NCI-H510A (cell line): ENCODE measurements around the gene LDHA.
"Not testable (repeated sequence)": the region's sequence is repeated elsewhere in the genome, so short reads cannot be mapped to it uniquely, and the experiment has no call there.

Experiments used
- DNase-seq: peaks from one replicate; lab custom pipeline; 2025; lab: John Stamatoyannopoulos, UW

Gene LDHA

GRCh38 chr11:18394928-18395734 lies 768 bp downstream of the LDHA start:
- DNase-seq = no peak

DNA sequence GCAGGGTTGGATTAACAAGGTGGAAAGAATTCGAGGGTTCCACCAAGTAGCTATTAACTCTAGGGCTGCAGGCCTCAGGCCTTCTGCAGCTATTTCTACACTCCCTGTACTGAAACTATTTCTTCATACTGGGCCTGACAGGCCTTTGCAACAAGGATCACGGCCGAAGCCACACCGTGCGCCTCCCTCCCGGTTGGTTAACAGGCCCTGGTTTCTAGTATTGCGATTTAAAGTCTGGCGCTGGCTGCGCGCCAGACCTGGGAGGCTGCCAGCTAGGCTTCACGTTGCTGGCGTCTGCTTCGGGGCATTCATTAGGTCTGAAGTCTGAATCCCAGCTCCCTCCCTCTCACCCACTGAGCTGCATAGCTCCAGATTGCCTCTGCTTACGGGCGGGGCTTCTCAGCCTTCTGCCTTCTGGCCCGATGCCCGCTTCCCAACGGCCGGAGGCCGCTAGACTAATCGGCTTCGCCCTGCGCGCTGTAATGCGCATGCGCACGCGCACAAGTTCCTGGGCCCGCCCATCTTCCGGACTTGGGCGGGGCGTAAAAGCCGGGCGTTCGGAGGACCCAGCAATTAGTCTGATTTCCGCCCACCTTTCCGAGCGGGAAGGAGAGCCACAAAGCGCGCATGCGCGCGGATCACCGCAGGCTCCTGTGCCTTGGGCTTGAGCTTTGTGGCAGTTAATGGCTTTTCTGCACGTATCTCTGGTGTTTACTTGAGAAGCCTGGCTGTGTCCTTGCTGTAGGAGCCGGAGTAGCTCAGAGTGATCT lies 1.6 kb downstream of the LDHA start:
- peak; percentile 92 for DNase-seq

- DNase-seq = no peak
Observed at GRCh38 chr11:18397921-18398320, 3.6 kb downstream of the LDHA start.

GRCh38 chr11:18401077-18401476 lies 6.7 kb downstream of the LDHA start:
- not testable (repeated sequence) for DNase-seq

GRCh38 chr11:18404062-18404461 lies 9.7 kb downstream of the LDHA start:
- DNase-seq = no peak

- DNase-seq = not testable (repeated sequence)
Observed at GRCh38 chr11:18407400-18407799, 13.0 kb downstream of the LDHA start.

DNA sequence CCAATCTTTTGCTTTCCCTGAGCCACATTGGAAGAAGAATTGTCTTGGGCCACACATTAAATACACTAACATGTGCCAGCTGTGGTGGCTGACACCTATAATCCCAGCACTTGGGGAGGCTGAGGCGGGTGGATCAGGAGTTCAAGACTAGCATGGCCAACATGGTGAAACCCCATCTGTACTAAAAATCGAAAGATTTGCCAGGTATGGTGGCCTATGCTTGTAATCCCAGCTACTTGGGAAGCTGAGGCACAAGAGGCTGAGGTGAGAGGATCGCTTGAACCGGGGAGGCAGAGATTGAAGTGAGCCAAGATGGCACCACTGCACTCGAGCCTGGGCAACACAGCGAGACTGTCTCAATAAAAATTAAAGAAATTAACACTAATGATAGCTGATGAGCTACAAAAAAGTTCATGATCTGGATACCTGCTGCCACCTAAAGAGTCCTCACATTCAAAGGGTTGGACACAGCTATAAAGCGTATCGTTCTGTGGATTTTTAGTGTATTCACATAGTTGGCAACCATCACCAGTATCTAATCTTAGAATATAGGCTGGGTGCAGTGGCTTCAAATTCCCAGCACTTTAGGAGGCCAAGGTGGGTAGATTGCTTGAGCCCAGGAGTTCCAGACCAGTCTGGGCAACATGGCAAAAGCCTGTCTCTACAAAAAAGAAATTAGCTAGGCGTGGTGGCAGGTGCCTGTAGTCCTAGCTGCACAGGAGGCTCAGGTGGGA lies 14.4 kb downstream of the LDHA start:
- no peak for DNase-seq

GRCh38 chr11:18416459-18416858 lies 22.1 kb downstream of the LDHA start:
- no peak for DNase-seq

DNA sequence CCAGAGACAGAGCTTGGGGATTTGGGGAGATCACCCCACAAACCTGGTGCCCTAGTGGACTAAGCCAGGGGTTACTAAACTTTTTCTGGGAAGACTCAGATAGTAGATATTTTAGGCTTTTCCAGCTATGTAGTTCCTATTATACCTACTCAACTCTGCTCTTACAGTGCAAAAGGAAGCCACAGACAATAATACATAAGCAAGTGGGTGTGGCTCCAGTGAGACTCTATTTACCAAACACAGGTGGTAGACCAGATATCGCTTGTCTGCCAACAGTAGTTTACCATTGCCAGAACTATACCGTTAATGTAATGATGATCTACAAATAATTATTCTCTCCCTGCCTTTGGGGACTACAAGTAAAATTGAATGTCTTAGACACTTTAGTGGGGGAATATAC lies 24.7 kb downstream of the LDHA start:
- no peak for DNase-seq

GRCh38 chr11:18420067-18420466 lies 25.7 kb downstream of the LDHA start:
- no peak for DNase-seq

GRCh38 chr11:18427240-18427639 lies 32.9 kb downstream of the LDHA start:
- no peak for DNase-seq

- no peak for DNase-seq
Observed at GRCh38 chr11:18429332-18429731, 35.0 kb downstream of the LDHA start.

DNA sequence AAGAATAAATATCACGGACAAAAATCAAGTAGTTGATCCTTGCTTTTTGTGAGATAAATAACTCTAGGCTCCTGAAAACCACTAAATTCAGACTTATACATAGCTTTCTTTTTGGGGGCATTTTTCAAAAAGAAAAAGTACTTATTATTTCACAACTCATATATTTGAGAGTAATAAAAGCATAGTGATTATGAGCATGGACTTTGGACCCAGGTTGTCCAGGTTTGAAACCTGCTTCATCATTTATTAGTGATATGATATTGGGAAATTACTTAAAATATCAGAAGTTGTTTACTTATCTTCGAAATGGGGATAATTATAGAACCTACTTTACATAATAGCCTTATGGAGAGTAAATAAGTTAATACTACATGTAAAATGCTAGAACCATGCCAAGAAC lies 44.3 kb downstream of the LDHA start:
- no peak for DNase-seq

- DNase-seq = no peak
Observed at GRCh38 chr11:18449251-18449650, 54.9 kb downstream of the LDHA start.

GRCh38 chr11:18452927-18453326 lies 58.6 kb downstream of the LDHA start:
- no peak for DNase-seq

DNA sequence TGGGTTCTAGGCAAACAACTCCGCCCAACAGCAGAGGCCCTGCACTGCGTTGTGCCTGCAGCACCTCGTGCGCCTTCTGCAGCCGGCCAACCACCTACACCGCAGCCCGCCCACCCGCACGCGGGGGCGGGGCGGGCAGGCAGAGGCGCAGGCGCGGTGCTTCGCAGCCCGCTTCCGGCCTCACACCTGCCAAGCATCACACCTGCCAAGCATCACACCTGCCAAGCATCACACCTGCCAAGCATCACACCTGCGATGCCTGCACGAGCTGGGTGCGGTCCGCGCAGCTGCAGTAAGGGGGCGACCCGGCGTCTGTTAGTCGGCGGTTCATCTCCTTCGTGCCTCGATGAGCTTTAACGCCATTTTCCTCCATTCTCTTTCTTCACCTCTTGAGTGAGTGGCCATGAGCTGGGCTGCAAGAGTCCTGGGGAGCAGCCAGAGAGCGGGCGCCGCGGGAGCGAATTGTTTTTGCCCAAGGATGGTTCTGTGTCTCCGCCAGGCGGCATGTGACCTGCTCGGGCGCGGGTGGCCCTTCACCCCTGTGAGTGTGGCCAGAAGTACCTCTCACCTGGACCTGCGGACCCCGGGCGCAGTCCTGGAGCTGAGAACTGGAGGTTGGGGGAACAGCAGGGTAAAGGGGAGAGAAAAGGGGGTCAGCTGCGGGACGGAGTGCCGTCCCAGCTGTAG lies 61.5 kb downstream of the LDHA start, which contains the start of gene LDHAL6A:
Gene LDHAL6A, plus strand, starts transcription at position 171 of the 687 bp plus-strand sequence. CDS start 825 bp downstream, outside the sequence.
- DNase-seq = no peak

DNA sequence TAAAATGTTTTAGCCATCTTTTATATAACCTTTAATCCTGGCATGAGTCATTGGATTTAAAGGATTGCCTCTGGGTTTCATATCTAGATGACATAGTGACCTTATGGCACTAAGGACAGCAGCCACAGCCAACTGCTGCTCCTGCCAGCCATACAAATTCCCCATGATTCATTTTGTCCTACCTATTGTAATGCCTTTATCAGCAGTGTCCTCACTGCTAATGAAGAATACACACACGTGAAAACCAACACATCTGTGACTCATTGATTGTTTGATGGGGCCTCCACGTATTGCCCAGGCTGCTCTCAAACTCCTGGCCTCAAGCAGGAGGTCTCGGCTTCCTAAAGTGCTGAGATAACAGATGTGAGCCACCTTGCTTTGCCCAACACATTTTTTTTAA lies 63.1 kb downstream of the LDHA start:
- no peak for DNase-seq
